Head of caudate nucleus (tissue), 42 donors: Measurements from ENCODE around the gene TIGD2.
"Not testable (repeated sequence)": the region's sequence is repeated elsewhere in the genome, so short reads cannot be mapped to it uniquely, and the experiment has no call there.

Experiments
- DNase-seq, 42 donors: peaks; one replicate each; pipeline versions ENCODE4 v3.0.0 to v3.0.0-alpha.2; 2020 to 2021; ENCODE audit warnings: mixed read lengths in 7 of 42
- intact Hi-C: fragments of 100-400 bp; cut with DNase I; formaldehyde crosslinking; loops from one replicate; pipeline ENCODE4 v1.15.0; 2022

TIGD2 gene

DNA sequence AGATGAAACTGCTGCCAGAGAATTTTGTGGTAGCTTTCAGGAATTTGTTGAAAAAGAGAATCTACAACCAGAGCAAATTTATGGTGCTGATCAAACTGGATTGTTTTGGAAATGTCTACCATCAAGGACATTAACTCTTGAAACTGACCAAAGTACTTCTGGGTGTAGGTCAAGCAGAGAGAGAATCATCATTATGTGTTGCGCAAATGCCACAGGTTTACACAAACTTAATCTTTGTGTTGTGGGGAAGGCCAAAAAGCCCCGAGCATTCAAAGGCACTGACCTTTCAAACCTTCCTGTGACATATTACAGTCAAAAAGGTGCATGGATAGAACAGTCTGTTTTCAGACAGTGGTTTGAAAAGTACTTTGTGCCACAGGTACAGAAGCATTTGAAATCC, 2.1 kb downstream of the TIGD2 start:
- intact Hi-C loops = loop anchor here (10.0 kb wide), 1 partner anchor 519 kb away; the partner anchor contains the start of gene HERC3
- DNase-seq = no peak

DNA sequence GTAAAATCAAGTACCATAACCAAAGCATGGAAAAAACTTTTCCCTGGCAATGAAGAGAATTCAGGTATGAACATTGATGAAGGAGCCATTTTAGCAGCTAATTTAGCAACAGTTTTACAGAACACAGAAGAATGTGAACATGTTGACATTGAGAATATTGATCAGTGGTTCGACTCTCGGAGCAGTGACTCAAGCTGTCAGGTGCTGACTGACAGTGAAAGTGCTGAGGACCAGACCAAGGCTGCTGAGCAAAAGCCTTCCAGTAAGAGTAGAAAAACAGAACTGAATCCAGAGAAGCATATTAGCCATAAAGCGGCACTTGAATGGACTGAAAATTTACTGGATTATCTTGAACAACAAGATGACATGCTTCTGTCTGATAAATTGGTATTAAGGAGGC, 2.8 kb downstream of the TIGD2 start:
- intact Hi-C loops = loop anchor here (10.0 kb wide), 1 partner anchor 519 kb away; the partner anchor contains the start of gene HERC3
- no peak for DNase-seq

DNA sequence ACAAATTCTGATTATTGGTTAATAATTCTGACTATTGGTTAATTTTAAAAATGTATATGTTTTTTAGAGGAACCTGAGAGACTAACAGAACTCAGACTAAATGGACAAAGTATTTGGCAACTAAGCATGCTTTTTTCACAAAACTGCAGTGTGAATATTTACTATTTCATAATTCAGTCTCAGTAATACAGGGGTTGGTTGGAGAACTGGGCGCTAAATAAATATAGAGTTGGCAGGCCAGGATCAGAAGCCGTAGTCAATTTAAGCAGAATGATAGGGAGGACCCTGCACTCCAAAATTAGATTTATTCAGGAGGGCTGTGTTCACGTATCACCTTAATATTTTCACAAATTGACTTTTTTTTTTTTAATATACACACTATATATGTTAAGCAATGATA, 5.8 kb downstream of the TIGD2 start:
- no peak for DNase-seq
- intact Hi-C loops = loop anchor here (10.0 kb wide), 1 partner anchor 522 kb away; the partner anchor contains the start of gene HERC3

DNA sequence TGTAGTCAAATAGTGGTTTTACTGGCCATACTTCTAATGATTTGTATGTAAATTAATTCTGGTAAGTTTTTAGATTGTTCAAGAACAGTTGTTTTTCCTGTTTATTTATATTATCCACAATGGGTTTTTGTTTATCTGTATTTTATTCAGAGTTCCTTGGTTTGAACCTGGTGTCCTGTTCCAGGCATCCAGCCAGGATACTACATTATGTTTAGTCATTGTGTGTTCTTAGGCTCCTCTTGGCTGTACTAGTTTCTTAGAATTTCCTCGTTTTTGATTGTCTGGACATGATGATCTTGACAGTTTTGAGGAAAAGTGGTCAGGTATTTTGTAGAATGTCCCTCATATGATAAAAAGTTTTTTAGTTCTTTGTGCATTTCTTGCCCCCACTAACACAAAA, 7.8 kb downstream of the TIGD2 start:
- DNase-seq = no peak
- intact Hi-C loops = loop anchor here (10.0 kb wide), 1 partner anchor 524 kb away; the partner anchor contains the start of gene HERC3

DNA sequence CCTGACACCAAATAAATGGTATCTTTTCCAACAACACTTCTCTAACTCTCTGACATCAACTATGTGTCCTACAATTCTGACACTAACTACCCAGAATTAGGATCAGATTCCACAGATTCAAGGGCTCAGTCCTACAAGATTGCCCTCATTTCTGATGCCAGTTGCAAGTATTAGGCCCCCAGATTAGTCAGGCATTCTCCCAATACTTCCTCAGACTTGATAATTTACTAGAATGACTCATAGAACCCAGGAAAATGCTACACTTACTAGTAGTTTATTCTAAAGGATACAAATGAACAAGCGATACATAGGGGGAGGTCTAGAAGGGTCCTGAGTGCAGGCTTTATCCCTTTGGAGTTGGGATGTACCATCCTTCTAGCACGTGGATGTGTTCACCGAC, 8.5 kb downstream of the TIGD2 start:
- no peak for DNase-seq
- intact Hi-C loops = loop anchor here (10.0 kb wide), 1 partner anchor 525 kb away; the partner anchor contains the start of gene HERC3

DNA sequence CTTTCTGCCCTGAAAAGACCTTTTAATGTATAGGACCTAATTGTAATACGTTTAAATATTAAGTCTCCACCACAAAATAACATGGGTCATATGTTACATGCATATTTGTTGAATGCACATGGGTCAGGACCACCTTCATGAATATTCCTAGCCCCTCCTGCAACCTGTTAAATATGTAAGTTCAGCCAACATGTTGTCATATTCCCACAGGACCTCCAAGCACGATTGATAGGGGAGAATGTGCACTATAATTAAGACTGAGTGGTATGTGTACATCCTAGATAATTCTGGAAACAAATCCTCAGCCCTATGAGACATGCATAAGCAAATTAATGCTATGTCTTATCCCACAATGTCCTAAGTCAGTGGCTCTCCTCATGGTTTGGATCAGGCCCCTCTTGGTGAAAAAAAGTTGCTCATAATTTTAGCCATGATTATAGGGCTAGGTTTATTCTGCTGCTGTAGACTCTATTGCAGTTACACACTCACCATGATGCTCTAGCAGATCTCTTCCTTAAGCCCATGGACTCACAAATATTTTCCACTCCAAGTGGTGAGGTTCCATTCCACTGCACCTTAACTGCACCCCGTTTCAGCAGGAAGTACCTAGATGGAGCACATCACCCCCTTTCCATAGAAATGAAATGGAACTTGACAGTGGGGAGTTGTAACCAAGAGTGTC, 10.2 kb downstream of the TIGD2 start:
- no peak for DNase-seq
- intact Hi-C loops = no loop called here

DNA sequence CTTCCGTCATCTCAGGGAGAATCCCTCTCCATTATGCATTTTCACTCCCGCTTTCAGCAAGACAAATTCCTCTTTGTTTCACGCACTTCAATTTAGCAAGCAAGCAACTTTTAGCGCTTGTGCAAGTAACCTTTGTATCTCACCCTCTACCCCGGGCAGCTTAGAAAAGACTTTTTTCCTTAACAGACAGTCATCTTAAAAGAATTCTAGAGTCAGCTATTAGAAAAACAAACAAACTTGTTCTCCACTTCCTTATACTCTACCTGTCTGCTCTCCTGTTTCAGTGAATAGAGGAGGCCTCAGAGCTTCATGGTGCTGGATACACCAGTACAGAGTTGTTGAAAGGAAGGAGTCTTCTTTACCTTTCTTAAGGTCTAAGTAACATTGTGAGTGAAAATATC, 12.1 kb downstream of the TIGD2 start:
- DNase-seq = no peak
- intact Hi-C loops = no loop called here

DNA sequence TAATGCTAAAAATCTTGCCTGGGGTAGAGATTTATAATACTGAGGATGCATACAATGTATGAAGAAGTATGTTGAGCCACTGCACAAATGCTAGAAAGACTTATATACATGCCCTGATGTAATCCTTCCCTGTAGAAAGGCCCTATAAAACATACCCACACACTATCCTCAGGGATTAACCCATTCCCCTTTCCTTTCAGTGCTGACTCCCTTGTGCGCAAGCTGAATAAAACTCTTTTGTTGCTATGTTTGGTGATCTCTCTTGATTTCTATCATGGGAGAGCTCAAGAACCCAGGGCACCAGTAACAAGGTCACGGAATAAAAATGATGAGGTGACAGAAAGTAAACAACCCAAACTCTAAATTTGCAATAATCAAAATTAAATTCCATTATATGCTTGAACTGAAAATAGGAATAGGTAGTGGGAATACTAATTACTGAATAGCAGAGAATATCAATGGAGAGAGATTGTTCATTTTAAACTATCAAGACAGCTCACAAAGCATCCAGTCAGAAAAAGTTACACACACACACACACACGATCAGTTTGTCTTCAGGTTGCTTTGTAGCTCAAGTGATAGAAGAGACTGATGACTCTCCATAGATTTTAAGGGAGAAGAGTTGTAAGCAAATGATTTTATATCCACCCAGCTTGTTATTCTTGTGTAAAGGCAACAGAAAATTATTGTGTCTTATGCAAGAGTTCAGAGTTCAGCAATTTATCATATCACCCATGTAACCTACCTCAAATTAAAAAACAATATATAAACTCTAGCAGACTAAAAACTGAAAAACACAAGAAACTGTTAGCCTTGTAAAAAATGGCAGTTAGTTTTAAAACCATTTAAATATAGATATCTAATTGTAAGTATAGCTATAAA, 14.8 kb downstream of the TIGD2 start:
- intact Hi-C loops = no loop called here
- no peak for DNase-seq

DNA sequence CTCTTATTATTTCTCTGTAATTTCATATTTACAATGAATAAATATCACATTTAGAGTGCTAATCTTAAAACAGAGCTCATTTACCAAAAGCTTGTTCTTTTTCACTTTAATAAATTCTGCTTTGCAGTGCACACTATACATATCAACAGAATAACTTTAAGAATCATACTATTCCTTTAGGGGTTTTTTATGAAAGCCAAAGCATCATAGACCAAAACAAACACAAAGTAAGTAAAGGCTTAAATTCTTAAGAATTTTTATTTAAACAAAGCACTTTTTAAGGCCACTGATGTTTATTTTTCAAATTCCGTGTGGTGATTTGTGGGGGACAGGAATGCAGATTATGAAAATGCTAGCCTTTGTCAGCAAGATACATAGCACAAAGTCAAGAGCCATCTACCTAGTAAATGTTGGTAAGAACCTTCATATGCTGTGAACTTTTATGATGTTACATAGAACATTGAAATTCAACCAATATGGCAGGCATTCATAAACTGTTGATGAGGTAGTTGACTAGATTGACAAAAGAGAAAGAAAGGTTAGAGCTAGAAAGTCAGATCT, 17.8 kb downstream of the TIGD2 start:
- no peak for DNase-seq
- intact Hi-C loops = no loop called here

DNA sequence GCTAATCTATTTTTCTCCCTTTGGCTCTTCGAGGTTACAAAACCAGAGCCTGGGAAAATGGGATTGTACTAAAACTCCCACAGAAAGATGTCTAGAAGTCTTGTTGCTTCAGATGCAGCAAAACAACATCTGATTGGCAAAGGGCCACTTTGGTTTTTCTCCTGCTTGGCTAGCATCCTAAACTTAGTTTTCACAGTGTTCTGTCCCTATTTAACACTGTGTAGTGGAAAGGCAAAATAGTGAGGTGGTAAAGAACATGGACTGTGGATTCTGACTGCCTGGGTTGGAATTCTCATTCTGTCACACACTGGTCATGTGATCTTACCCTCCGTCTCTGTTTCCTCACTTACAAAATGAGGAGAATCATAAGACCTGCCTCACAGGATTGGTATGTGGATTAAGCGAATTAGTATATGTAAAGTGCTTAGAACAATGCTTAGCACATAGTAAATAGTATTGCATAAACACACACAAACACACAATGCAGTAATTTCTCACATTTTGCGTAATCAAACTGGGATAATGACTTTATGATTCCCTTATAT, 23.5 kb downstream of the TIGD2 start:
- intact Hi-C loops = no loop called here
- DNase-seq = peak in 3 of 42 donors; percentile 5 to 26 (median 12)

DNA sequence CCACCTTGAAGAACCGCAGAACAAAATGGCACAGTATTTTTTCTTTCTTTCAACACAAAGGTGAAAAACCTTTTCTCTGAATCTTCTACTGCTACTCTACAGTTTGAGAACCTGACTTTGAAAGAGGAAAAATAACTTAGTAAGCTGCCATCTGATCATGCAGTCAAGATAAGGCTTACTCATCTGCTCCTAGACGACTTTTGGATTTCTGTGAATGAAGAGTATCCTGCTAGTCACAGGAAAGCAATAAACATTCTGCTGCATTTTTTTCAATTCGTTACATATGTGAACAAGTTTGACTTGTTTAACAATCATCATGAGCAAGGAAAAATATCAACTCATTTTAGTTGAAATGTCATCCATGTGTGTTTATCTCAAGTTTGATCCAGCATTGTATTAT, 25.2 kb downstream of the TIGD2 start:
- intact Hi-C loops = no loop called here
- DNase-seq = no peak

DNA sequence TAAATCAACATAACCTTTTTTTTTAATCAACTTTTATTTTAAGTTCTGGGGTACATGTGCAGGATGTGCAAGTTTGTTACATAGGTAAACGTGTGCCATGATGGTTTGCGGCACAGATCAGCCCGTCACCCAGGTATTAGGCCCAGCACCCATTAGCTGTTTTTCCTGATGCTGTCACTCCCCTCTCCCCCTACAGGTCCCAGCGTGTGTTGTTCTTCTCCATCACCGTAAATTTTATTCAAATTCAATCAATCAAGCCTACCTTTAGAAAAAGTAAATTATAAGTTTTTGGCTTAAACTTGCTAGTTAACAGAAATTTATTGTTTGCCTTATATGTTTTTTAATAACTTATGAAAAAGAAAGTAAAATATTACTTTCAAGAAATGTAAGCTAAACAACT, 25.9 kb downstream of the TIGD2 start:
- intact Hi-C loops = no loop called here
- no peak for DNase-seq

DNA sequence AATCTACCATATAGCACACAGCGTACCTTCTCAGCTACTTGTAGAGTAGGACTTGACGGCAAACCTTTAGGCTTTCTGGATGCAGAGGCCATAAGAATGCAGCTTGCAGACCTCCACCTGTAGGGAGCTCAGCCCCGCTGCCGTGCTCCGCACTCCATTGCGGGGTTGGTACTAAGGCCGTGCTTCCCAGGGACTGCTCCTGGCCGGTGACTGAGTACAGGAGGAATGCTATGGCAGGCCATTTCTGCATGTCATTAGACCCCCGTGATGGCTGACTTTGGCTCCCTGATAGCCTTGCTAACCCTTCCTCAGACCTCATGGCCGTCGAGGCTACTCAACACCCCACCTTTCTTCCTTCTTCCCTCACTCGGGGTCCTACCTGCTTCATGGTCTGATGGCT, 26.4 kb downstream of the TIGD2 start:
- intact Hi-C loops = no loop called here
- DNase-seq = no peak

DNA sequence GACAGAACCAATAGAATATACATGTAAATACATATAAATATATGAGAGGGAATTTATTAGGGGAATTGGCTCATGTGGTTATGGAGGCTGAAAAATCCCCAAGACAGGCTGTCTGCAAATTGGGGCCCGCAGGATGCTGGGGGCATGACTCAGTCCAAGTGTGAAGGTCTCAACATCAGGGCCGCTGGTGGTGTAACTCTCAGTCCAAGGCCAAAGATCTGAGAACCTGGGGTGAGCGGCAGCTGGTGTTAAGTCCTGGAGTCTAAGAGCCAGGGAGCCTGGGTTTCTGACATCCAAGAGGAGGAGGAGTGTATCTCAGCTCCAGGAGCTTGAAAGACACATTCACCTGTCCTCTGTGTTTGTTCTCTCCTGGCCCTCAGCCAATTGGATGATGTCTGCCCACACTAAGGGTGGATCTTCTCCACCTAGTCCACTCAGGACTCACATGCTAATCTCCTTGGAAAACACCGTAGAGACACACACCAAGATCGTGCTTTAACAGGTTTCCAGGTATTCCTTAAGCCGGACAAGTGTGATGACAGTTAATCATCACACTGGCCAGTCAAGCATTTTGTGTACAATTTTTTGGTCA, 28.9 kb downstream of the TIGD2 start:
- DNase-seq = no peak
- intact Hi-C loops = no loop called here

DNA sequence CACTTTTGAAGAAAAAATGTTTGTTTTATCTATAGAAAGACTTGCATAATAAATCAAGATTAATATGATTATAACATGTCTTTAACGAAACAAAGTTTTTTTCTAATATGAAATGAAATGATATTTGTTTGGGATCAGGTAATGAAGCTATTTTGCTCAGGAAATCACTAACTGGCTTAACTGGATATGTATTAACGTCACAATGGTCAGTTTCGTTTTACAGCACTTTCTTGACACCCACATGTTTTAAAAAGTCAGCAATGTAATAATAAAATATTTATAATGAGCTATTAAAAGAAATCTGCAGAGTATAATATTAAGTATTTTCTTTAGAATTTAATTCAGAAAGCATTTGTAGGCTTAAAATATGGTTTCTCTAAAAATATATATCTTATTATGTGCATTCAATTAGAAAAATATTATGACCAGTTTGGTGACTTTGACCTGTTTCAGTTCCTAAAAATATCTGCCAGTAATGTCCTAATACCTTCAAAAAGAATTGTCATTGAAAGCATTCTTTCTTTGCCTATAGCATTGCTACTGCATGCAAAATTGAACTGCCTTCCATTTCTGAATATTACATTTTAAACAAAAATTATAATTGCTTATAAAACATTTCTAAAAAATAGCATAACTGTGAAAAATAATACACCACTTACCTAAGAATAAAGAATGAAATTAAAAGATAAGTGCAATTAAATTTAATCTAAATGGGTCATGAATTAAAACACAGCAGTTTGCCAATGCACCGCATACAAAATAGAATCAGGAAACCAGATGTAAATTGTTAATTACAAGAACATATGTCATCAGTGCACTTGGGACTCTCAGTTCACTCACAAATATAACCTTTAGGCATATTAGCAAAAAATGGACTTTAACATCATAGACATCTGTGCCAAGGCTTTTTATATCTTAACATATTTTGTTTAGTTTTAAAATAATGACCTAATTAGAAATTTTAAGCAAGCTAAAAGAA, 31.6 kb downstream of the TIGD2 start:
- DNase-seq = no peak
- intact Hi-C loops = no loop called here

DNA sequence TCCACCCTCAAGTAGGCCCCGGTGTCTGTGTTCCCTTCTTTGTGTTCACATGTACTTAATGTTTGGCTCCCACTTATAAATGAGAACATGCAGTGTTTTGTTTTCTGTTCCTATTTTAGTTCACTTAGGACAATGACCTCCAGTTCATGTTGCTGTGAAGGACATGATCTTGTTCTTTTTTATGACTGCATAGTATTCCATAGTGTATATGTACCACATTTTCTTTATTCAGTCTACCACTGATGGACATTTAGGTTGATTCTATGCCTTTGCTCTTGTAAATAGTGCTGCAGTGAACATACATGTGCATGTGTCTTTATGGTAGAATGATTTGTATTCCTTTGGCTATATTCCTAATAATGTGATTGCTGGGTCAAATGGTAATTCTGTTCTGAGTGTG, 33.3 kb downstream of the TIGD2 start:
- intact Hi-C loops = not testable (repeated sequence)

DNA sequence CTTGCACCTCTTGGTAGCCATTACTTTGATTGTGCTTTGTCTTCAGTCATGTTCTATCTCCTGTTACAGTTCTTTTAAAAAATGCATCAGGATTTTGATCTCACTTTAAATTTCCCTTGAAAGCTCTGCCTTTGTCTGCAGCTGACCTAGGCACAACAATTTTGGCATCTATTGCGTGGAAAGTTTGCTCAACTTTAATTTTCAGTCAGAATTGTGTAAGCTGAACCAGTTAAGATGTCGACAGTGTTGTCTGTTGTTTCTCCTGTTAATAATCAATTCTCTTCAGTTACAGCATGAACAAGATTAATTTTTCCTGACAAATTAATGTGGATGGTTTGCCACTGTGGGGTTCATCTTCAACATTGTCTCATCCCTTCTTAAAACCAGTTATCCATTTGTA, 34.9 kb downstream of the TIGD2 start:
- no peak for DNase-seq
- intact Hi-C loops = no loop called here

More for the DNA sequence above, 33.3 kb downstream of the TIGD2 start:
- DNase-seq = not testable (repeated sequence)

DNA sequence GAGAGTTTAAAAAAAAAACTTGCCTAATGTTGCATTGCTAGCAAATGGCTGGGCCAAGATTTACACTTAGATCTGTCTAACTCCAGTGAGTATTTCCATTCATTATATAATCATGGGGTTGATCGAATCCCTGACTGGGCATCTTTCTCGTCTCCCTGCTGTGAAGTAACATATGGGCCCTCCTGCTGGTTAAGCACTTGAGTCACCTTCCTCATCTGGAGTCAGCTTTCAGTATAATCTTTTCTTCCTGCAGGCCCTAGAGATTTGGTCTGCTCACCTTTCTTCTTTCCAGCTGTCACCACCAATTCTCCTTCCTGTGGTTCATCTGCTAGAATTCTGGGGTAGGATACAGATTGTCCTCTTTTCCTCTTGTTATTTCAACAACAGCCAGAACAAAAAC, 41.6 kb downstream of the TIGD2 start:
- intact Hi-C loops = no loop called here
- DNase-seq = no peak
